Motor neuron (in vitro differentiated cells): ENCODE results near the gene PAM. TPM values are rescaled to one million over a fixed set of nuclear protein-coding genes. Genes with fewer than 3 reads are reported as not detected.

ENCODE experiments used
- ATAC-seq, 8 experiments: fragments of 200-7000 bp; cut with Tn5 transposase; replicated peaks in 6 of 8; 2 replicates each; pipeline ENCODE4 v1.8.0; 2021; ENCODE audit warnings: mild to moderate bottlenecking in 8 of 8, moderate library complexity in 8 of 8
- H3K27ac ChIP-seq, 2 donors: fragments of 250-450 bp; sonication (Bioruptor Pico); 2 replicates each; pipeline ENCODE4 v1.9.0; 2021; ENCODE audit warnings: antibody characterized with exemption in 2 of 2, mild to moderate bottlenecking in 2 of 2, moderate library complexity in 1 of 2
- H3K4me1 ChIP-seq, 2 donors: fragments of 250-450 bp; sonication (Bioruptor Pico); replicated peaks in 1 of 2; 2 replicates each; pipeline ENCODE4 v1.6.1; 2021; ENCODE audit warnings: antibody characterized with exemption in 2 of 2, mild to moderate bottlenecking in 2 of 2, moderate library complexity in 1 of 2
- H3K4me3 ChIP-seq, 5 donors: fragments of 250-450 bp; sonication (Bioruptor Pico); 2 replicates each; pipeline ENCODE4 v1.9.0; 2021; ENCODE audit warnings: antibody characterized with exemption in 5 of 5, mild to moderate bottlenecking in 5 of 5, moderate library complexity in 4 of 5
- WGBS, 10 experiments: fragments of 450-650 bp; shearing (Covaris generic); methylation state at CpG; one replicate each; pipeline ENCODE4 v1.0.0; 2022; 5-methylcytosine and 5-hydroxymethylcytosine counted together
- in situ Hi-C, 9 experiments: fragments of 400-800 bp; cut with MboI; loops; one replicate each; pipeline ENCODE4 v1.15.0; 2021; ENCODE audit warnings: low sequenced_read_pairs in 9 of 9, low pct_unique_long_range_greater_than_20kb in 2 of 9; ENCODE audit not compliant: unreplicated experiment in 9 of 9
- total RNA-seq, 8 experiments: library from RNA; unstranded; fragments of 300-600 nt; gene quantifications; 2 replicates each; pipeline versions ENCODE4 v1.2.3 to v1.2.4, GENCODE V29; 2022

The PAM gene
- total RNA-seq, 8 experiments from 2014 or later: 49.0 to 439 (median 74.4) TPM

GRCh38 chr5:103003872-103004271 is 248.8 kb downstream of the PAM start:
- peaks cover 0 to 10% of the 10 kb centered on the region in 2 donors for H3K4me1 ChIP-seq
- 49 to 100% (median 73%) methylated on average over 2 to 4 of the region's 4 CpGs; no CpG with 5 or more reads in 1 of the 10 experiments for WGBS, 10 experiments
- in situ Hi-C loops: no loop called here
- H3K4me3 ChIP-seq: no peak overlapping the region
- H3K27ac ChIP-seq: no peak overlapping the region
- peak in 4 of 8 experiments; percentile 59 to 65 (median 63) for ATAC-seq

DNA sequence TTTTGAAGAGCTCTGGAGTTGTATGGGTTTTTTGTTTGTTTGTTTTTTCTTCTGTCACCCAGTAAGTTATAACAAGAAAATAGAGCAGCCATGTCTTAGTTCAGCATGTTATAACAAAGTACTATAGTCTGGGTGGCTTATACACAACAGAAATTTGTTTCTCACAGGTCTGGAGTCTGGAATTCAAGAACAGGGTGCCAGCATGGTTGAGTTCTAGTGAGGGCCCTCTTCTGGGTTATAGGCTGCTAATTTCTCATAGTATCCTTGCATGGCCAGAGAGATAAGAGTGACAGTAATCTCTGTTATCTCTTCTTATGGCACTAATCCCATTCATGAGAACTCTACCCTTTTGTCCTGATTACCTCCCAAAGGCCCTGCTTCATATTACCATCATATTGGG is 250.2 kb downstream of the PAM start:
- H3K4me3 ChIP-seq: no peak overlapping the region
- H3K27ac ChIP-seq: no peak overlapping the region
- in situ Hi-C loops: no loop called here
- peaks cover 0 to 10% of the 10 kb centered on the region in 2 donors for H3K4me1 ChIP-seq
- ATAC-seq: no peak

GRCh38 chr5:103006921-103007320 is 251.8 kb downstream of the PAM start:
- H3K27ac ChIP-seq: no peak overlapping the region
- no peak overlapping the region for H3K4me3 ChIP-seq
- in situ Hi-C loops: no loop called here
- WGBS, 10 experiments: no CpG with 5 or more reads among the region's 1 CpG
- H3K4me1 ChIP-seq: peaks cover 0 to 10% of the 10 kb centered on the region in 2 donors
- ATAC-seq: no peak

- 58 to 100% (median 88%) methylated on average over 1 to 2 of the region's 2 CpGs; no CpG with 5 or more reads in 1 of the 10 experiments for WGBS, 10 experiments
- no peak overlapping the region for H3K4me3 ChIP-seq
- peak in 1 of 8 experiments; percentile 77 for ATAC-seq
- H3K4me1 ChIP-seq: no peaks in the 10 kb centered on the region
- no peak overlapping the region for H3K27ac ChIP-seq
- in situ Hi-C loops: no loop called here
These were observed 255.1 kb downstream of the PAM start for GRCh38 chr5:103010168-103010567.

- H3K4me3 ChIP-seq: no peak overlapping the region
- no peak for ATAC-seq
- H3K27ac ChIP-seq: no peak overlapping the region
- no peaks in the 10 kb centered on the region for H3K4me1 ChIP-seq
- in situ Hi-C loops: no loop called here
- WGBS, 10 experiments: 0 to 100% (median 56%) methylated on average over 1 of the region's 1 CpG; no CpG with 5 or more reads in 5 of the 10 experiments
These were observed 258.9 kb downstream of the PAM start for GRCh38 chr5:103013933-103014552.

DNA sequence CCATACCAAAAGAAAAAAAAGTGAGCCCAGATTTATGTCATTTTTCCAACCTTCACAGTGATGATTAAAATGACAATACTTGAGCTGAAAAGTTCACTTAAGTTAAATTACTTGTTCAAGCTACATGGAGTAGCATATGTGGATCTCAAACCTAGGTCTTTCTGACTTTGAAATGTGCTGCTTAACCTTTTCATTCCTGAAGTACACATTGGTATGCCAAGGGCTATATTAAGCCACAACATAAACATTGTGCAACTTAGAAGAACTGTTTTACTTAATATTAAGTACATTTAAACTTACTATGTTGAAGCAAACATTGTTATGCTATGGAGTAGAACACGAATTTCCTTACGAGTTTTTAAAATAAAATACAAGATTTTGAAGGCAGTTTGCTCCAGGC is 259.9 kb downstream of the PAM start:
- ATAC-seq: no peak
- Histone ChIP-seq H3K4me3 (no peak overlapping the region), H3K27ac (no peak overlapping the region), H3K4me1 (no peaks in the 10 kb centered on the region)
- in situ Hi-C loops: no loop called here
- 61 to 100% (median 89%) methylated on average over 2 of the region's 2 CpGs; no CpG with 5 or more reads in 2 of the 10 experiments for WGBS, 10 experiments

GRCh38 chr5:103016167-103016566 is 261.1 kb downstream of the PAM start:
- ATAC-seq: no peak
- Histone ChIP-seq H3K4me1 (no peaks in the 10 kb centered on the region), H3K4me3 (no peak overlapping the region), H3K27ac (no peak overlapping the region)
- WGBS, 10 experiments: 83 to 100% (median 100%) methylated on average over 1 to 2 of the region's 2 CpGs; no CpG with 5 or more reads in 3 of the 10 experiments
- in situ Hi-C loops: no loop called here

- 80 to 100% (median 91%) methylated on average over 1 of the region's 1 CpG; no CpG with 5 or more reads in 4 of the 10 experiments for WGBS, 10 experiments
- no peak for ATAC-seq
These were observed 264.7 kb downstream of the PAM start for GRCh38 chr5:103019804-103020203.

DNA sequence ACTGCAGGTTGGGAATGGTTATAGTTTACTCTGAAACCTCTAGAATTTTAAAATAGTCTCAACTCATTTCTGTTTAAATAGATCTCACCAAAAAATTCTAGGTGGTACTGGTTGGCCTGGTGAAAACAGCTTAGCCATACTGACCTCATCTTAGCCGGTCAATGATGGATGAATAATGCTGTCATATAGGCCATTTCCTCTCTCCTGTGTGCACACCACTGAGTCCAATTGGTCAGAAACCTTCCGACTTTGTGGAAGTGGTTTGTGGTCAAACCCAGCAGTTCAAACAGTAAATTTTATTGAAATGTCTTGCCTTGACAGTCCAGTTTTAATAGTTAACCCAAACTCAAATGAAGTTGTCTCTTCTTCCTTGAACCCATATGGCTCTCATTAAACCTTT is 266.2 kb downstream of the PAM start:
- Histone ChIP-seq H3K27ac (no peak overlapping the region), H3K4me3 (no peak overlapping the region), H3K4me1 (no peaks in the 10 kb centered on the region)
- no peak for ATAC-seq
- in situ Hi-C loops: no loop called here
- WGBS, 10 experiments: 33 to 100% (median 89%) methylated on average over 1 to 2 of the region's 2 CpGs

More at GRCh38 chr5:103019804-103020203, 264.7 kb downstream of the PAM start:
- Histone ChIP-seq H3K27ac (no peak overlapping the region), H3K4me1 (no peaks in the 10 kb centered on the region), H3K4me3 (no peak overlapping the region)
- in situ Hi-C loops: no loop called here

DNA sequence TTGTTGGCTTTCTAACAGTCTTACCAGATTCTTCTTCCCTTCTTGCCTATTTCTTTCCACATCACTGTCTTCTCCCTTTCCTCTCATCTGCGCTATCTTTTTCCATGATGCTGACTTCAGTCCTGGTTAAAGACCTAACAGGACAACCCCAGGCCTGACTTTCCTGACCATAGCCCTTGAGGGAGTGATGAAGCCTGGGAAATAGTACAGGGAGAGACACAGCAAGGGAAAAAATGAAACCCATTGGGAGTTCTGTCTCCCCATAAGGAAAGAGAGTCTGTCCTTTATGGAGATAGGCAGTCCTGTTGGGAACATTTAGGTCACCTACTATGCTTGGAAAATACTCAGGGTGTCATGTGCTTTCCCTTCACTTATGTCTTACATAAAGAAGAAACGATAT is 272.2 kb downstream of the PAM start:
- in situ Hi-C loops: loop anchor here in 2 of 9 experiments (25.0 kb wide), 2 partner anchors 240 to 440 kb away; no protein-coding TSS in a partner anchor
- no peak for ATAC-seq
- 78 to 100% (median 100%) methylated on average over 1 to 2 of the region's 2 CpGs; no CpG with 5 or more reads in 1 of the 10 experiments for WGBS, 10 experiments
- no peak overlapping the region for H3K4me3 ChIP-seq
- no peak overlapping the region for H3K27ac ChIP-seq
- no peaks in the 10 kb centered on the region for H3K4me1 ChIP-seq

DNA sequence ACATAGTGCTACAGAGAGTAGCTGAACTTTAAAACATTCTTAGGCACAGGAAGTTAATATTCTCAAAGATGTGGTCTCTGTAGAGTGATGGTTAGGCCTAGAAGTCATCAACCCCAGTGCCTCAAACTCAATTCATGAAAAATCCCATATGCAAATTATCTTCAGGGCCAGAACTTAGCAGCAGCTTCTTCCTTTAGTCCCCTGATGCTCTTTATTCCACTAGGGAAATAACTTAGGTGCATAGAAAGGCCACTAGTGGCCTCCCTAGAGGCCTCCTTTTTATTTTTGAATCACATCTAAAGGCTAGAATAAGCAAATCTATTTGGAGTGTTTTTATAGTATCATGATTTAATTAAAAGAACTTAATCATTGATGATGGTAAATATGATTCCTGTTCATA is 276.5 kb downstream of the PAM start:
- ATAC-seq: peak in 2 of 8 experiments; percentile 49 to 60
- in situ Hi-C loops: loop anchor here in 2 of 9 experiments (25.0 kb wide), 2 partner anchors 244 to 444 kb away; no protein-coding TSS in a partner anchor
- Histone ChIP-seq H3K27ac (no peak overlapping the region), H3K4me1 (no peaks in the 10 kb centered on the region), H3K4me3 (no peak overlapping the region)

- H3K4me3 ChIP-seq: no peak overlapping the region
- WGBS, 10 experiments: 100% methylated on average over 1 to 3 of the region's 6 CpGs; no CpG with 5 or more reads in 7 of the 10 experiments
- ATAC-seq: no peak
- in situ Hi-C loops: loop anchor here in 2 of 9 experiments (25.0 kb wide), 2 partner anchors 246 to 446 kb away; no protein-coding TSS in a partner anchor
- no peaks in the 10 kb centered on the region for H3K4me1 ChIP-seq
- no peak overlapping the region for H3K27ac ChIP-seq
These were observed 278.6 kb downstream of the PAM start for GRCh38 chr5:103033696-103034095.

GRCh38 chr5:103034662-103035392 is 279.7 kb downstream of the PAM start:
- 40 to 100% (median 96%) methylated on average over 1 to 4 of the region's 8 CpGs; no CpG with 5 or more reads in 3 of the 10 experiments for WGBS, 10 experiments
- no peak overlapping the region for H3K4me3 ChIP-seq
- no peak for ATAC-seq
- in situ Hi-C loops: loop anchor here in 2 of 9 experiments (25.0 kb wide), 2 partner anchors 248 to 448 kb away; no protein-coding TSS in a partner anchor
- no peak overlapping the region for H3K27ac ChIP-seq
- H3K4me1 ChIP-seq: no peaks in the 10 kb centered on the region
